ENCODE results near the gene ARL15. TPM values are rescaled to one million over a fixed set of nuclear protein-coding genes. Genes with fewer than 3 reads are reported as not detected.

Gene ARL15
- total and polyA plus RNA-seq, 9 of the 15 experiments (the other 6 are each of a cell fraction or from before 2014, with no cell fraction given): 18.5 to 80.4 (median 57.0) TPM

DNA sequence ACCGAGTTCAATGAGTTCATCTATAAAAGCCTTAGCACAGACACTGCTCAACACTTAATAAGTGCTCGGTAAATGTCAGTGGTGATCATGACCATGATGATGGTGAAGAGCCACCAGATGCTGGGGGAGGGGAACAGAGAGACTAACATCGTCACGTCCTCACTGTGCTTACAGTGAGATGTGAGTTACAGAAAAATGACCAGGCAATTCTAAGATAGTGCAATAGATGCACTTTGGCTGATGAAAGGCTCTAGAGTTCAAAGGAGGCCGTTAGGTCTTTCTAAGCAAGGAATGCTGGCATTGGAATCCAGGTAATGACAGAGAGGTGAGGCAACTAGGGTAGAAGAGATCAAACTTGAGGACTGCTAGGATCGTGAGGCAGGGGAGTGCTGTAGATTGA lies 36.7 kb downstream of the ARL15 start (continued):
- peak; percentile 61; the same call in 1 of the 2 replicates for TF ChIP-seq EP300 (IDR thresholded peaks at IDR 0.05; ENCODE audit: low read length)
- TF ChIP-seq ZNF24 (IDR thresholded peaks at IDR 0.05): no peak
- TF ChIP-seq EWSR1 (IDR thresholded peaks at IDR 0.05; ENCODE audit: borderline replicate concordance, low read depth, partially characterized antibody): no peak
- TF ChIP-seq TARDBP (IDR thresholded peaks at IDR 0.05): no peak
- TF ChIP-seq SRSF1 (IDR thresholded peaks at IDR 0.05; ENCODE audit: low read depth, low read length): no peak
- TF ChIP-seq EHMT2 (IDR thresholded peaks at IDR 0.05): no peak
- TF ChIP-seq ZNF431 (CRISPR knock-in tag; IDR thresholded peaks at IDR 0.05): no peak
- TF ChIP-seq NFYB (IDR thresholded peaks at IDR 0.05; ENCODE audit: extremely low read depth, insufficient read length): no peak
- TF ChIP-seq XRCC4 (IDR thresholded peaks at IDR 0.05; ENCODE audit: extremely low read depth, insufficient read depth, insufficient read length): no peak
- TF ChIP-seq, protein P1, sequence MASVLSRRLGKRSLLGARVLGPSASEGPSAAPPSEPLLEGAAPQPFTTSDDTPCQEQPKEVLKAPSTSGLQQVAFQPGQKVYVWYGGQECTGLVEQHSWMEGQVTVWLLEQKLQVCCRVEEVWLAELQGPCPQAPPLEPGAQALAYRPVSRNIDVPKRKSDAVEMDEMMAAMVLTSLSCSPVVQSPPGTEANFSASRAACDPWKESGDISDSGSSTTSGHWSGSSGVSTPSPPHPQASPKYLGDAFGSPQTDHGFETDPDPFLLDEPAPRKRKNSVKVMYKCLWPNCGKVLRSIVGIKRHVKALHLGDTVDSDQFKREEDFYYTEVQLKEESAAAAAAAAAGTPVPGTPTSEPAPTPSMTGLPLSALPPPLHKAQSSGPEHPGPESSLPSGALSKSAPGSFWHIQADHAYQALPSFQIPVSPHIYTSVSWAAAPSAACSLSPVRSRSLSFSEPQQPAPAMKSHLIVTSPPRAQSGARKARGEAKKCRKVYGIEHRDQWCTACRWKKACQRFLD (CRISPR knock-in tag; IDR thresholded peaks at IDR 0.05): no peak
- no peak for TF ChIP-seq PML (IDR thresholded peaks at IDR 0.05; ENCODE audit: low read length)
- TF ChIP-seq ZEB2 (IDR thresholded peaks at IDR 0.05): peak; percentile 61; the same call in 1 of the 2 replicates
- no peak for TF ChIP-seq MCM5 (IDR thresholded peaks at IDR 0.05; ENCODE audit: low read depth)
- no peak for TF ChIP-seq MCM3 (IDR thresholded peaks at IDR 0.05)
- TF ChIP-seq, protein P2, sequence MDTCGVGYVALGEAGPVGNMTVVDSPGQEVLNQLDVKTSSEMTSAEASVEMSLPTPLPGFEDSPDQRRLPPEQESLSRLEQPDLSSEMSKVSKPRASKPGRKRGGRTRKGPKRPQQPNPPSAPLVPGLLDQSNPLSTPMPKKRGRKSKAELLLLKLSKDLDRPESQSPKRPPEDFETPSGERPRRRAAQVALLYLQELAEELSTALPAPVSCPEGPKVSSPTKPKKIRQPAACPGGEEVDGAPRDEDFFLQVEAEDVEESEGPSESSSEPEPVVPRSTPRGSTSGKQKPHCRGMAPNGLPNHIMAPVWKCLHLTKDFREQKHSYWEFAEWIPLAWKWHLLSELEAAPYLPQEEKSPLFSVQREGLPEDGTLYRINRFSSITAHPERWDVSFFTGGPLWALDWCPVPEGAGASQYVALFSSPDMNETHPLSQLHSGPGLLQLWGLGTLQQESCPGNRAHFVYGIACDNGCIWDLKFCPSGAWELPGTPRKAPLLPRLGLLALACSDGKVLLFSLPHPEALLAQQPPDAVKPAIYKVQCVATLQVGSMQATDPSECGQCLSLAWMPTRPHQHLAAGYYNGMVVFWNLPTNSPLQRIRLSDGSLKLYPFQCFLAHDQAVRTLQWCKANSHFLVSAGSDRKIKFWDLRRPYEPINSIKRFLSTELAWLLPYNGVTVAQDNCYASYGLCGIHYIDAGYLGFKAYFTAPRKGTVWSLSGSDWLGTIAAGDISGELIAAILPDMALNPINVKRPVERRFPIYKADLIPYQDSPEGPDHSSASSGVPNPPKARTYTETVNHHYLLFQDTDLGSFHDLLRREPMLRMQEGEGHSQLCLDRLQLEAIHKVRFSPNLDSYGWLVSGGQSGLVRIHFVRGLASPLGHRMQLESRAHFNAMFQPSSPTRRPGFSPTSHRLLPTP (IDR thresholded peaks at IDR 0.05; ENCODE audit: borderline replicate concordance, extremely low read depth, insufficient read length): no peak
- no peak for TF ChIP-seq BRCA1 (IDR thresholded peaks at IDR 0.05)
- TF ChIP-seq BRCA1 (CRISPR knock-in tag; IDR thresholded peaks at IDR 0.05): no peak
- TF ChIP-seq CHD4 (IDR thresholded peaks at IDR 0.05; ENCODE audit: insufficient read depth, insufficient replicate concordance, low read depth, low read length, poor library complexity, severe bottlenecking): no peak
- no peak for TF ChIP-seq ZBTB1 (CRISPR knock-in tag; IDR thresholded peaks at IDR 0.05; ENCODE audit: borderline replicate concordance, low read depth)
- TF ChIP-seq NR2C2 (CRISPR knock-in tag; IDR thresholded peaks at IDR 0.05): no peak
- TF ChIP-seq NR2C2 (tag; IDR thresholded peaks at IDR 0.05): peak; percentile 39; the same call in 1 of the 2 replicates
- TF ChIP-seq, protein P3, sequence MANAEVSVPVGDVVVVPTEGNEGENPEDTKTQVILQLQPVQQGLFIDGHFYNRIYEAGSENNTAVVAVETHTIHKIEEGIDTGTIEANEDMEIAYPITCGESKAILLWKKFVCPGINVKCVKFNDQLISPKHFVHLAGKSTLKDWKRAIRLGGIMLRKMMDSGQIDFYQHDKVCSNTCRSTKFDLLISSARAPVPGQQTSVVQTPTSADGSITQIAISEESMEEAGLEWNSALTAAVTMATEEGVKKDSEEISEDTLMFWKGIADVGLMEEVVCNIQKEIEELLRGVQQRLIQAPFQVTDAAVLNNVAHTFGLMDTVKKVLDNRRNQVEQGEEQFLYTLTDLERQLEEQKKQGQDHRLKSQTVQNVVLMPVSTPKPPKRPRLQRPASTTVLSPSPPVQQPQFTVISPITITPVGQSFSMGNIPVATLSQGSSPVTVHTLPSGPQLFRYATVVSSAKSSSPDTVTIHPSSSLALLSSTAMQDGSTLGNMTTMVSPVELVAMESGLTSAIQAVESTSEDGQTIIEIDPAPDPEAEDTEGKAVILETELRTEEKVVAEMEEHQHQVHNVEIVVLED (CRISPR knock-in tag; IDR thresholded peaks at IDR 0.05): no peak

All from K562 (cell line).